Loucy (cell line): ENCODE results near the gene WDCP.

Source experiments
- EZH2phosphoT487 ChIP-seq: fragments of 200-600 bp; IDR thresholded peaks from 2 replicates; pipeline ENCODE4 v1.6.1; 2018; ENCODE audit warnings: antibody characterized with exemption, mild to moderate bottlenecking, moderate library complexity, borderline replicate concordance
- TF ChIP-seq, protein P1 (sequence below): fragments of 200-600 bp; sonication (generic); conservative IDR thresholded peaks from 2 replicates; pipeline ENCODE4 v1.5.1; 2014; ENCODE audit warnings: mild to moderate bottlenecking, antibody characterized with exemption, low read length

DNA sequence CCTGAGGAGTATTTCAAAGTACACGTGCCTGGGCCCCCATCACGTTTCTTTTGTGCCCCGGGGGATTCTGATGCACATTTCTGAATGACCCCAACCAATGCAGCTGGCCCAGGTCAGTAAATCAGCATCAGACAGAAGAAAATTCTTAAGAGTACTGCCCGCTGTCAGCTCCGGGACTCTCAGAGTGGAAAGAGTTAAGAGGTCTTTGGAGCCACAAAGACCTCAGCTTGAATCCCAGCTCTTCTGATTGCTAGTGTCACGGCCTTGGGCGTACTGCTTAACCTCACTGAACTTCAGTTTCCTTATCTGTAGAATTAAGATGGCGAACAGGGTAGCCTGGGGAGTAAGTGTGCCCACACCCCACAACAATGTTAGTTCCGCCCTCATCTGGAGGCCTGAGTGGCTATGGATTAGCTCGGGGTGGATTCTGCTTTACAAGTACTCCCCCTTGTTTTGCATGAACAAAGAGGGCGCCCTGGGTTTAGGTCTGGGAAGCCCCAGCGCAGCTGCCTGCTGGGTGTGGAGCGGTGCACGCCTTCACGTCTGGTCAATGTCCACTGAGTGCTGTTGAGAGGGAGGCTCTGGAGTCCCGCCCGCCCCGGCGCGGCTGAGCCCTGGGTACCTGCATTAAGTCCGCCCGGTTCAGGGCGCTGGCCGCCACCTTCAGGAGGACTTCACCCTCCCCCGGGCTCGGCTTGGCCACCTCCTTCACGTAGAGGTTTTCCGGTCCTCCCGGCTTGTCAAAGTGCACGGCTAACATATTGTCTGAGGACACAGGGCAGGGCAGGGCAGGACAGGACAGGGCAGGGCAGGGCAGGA is 36.6 kb upstream of the WDCP start:
- TF ChIP-seq, protein P1, sequence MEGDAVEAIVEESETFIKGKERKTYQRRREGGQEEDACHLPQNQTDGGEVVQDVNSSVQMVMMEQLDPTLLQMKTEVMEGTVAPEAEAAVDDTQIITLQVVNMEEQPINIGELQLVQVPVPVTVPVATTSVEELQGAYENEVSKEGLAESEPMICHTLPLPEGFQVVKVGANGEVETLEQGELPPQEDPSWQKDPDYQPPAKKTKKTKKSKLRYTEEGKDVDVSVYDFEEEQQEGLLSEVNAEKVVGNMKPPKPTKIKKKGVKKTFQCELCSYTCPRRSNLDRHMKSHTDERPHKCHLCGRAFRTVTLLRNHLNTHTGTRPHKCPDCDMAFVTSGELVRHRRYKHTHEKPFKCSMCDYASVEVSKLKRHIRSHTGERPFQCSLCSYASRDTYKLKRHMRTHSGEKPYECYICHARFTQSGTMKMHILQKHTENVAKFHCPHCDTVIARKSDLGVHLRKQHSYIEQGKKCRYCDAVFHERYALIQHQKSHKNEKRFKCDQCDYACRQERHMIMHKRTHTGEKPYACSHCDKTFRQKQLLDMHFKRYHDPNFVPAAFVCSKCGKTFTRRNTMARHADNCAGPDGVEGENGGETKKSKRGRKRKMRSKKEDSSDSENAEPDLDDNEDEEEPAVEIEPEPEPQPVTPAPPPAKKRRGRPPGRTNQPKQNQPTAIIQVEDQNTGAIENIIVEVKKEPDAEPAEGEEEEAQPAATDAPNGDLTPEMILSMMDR = no peak
- no peak for TF ChIP-seq EZH2phosphoT487
